Left lobe of liver (tissue), 2 donors: ENCODE measurements around the gene PLEKHG4B. TPM values are rescaled to one million over a fixed set of nuclear protein-coding genes. Genes with fewer than 3 reads are reported as not detected.
"Not testable (repeated sequence)": the region's sequence is repeated elsewhere in the genome, so short reads cannot be mapped to it uniquely, and the experiment has no call there.

ENCODE experiments used
- ATAC-seq: fragments of 200-7000 bp; cut with Tn5 transposase; one replicate; pipeline ENCODE4 v1.9.1; 2020; ENCODE audit warnings: mild to moderate bottlenecking, moderate library complexity
- DNase-seq: peaks from one replicate; pipeline ENCODE4 v3.0.0-alpha.2; 2020; ENCODE audit warnings: low spot score
- total RNA-seq: library from RNA; stranded (reverse); gene quantifications from one replicate; pipeline ENCODE4 v1.2.1, GENCODE V29; 2021
- donor health status: DM: no; HTN: no; CAD: no; lungs with moderate emphysema.
- donor health status: DM: no; HTN: yes; CAD: no.

PLEKHG4B gene
- total RNA-seq, 1 donor from 2014 or later, result 0.25 TPM

DNA sequence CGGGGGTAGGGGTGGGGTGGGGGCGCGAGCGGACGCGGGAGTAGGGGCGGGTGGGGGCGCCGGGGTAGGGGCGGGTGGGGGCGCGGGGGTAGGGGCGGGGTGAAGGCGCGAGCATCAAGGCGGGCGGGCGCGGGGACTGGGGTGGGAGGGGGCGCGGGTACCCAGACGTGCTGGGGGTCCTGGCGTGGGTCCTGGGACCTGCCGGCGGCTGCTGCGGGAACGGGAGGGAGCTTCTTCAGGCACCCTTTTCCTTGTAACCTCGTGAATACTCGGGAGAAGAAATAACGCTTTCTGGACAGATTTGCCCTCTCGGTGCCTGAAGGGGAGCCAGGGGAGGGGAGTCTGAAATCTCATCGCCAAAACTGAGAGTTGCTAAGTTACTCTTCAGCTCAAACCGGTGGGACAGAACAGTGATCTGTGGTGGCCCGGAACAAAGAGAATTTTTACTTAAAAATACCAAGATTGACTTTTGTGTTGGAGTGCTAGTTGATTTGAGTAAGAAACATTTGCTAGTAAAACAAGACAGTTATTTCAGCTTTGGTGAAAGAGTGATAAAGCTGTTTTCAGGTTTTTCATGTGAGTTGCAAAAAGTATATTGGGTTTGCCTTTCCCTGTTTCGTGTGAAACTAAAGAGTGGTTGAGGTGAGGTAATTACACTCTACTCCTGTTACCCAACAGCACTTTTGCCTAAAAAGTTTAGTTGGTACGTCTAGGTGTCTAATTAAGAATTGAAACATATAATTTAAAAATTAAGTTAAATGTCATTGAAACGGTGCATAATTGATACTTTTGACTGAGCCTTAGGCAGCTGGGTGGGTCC, 643 bp downstream of the PLEKHG4B start:
- ATAC-seq (no peak), DNase-seq (no peak)

DNA sequence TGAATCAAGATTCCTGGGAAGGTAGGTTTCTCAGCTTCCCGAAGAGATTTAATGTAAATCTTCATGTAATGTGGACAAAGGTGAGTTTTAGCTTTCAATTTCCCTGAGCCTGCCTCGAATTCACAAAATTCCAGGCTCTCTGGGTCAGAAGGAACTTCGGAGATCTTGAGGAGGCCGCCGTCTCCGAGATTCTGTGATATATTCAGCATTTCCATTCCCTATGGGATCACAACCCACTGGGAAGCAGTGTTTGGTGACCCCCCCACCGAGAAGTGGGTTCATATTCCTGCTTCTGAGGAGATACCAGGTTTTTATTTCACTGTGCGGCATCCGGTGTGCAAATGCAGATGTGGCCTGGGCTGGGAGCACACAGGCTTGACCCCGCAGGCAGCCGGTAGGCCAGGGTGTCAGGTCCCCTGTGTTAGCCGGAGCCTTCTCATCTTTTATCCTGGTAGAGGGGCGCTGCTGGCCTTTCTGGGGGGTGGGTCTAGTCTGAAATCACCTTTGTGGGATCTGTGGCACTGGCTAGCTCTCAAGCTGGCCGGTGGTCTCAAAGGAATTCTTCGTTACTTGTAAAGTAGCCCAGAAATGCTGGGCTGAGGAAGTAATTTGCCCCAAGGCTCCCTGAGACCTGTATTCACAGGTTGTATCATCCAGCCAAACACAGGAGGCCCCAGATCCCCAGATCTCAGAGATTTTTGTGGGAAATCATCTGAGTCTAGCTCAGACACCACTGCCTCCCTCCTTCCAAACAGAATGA, 1.4 kb downstream of the PLEKHG4B start:
- ATAC-seq, result no peak
- DNase-seq, result no peak

DNA sequence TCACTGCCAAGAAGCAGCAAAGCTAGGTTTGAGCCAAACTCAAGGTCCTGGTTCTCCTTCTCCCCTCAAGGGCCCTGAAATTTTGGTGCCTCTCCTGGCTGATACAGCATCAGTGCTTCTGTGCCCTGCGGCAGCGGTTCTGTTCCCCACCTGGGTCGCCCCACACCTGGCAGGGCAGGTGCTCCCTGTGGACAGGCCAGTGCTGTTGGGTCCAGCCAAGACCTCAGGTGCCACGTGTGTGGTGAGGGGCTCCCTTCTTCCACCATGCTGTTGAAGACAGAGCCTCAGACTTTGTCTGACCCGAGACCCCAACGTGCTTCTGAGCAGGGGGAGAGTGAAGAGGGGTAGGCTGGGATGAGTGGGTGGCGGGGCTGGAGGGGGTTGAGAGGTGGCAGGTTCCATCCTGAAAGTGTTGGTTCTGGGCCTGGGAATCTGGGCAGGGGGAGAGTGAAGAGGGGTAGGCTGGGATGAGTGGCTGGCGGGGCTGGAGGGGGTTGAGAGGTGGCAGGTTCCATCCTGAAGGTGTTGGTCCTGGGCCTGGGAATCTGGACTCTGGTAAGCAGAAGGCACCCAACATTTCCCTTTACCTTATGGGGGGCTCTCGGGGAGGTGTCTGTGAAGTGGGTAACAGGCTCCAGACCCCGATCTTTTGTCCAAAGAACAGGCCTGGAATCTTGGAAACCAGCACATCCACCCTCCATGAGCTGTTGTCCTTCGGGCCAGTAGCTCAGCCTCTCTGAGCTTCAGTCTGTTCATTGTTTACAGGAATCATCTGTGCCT, 2.3 kb downstream of the PLEKHG4B start:
- DNase-seq (no peak), ATAC-seq (no peak)

DNA sequence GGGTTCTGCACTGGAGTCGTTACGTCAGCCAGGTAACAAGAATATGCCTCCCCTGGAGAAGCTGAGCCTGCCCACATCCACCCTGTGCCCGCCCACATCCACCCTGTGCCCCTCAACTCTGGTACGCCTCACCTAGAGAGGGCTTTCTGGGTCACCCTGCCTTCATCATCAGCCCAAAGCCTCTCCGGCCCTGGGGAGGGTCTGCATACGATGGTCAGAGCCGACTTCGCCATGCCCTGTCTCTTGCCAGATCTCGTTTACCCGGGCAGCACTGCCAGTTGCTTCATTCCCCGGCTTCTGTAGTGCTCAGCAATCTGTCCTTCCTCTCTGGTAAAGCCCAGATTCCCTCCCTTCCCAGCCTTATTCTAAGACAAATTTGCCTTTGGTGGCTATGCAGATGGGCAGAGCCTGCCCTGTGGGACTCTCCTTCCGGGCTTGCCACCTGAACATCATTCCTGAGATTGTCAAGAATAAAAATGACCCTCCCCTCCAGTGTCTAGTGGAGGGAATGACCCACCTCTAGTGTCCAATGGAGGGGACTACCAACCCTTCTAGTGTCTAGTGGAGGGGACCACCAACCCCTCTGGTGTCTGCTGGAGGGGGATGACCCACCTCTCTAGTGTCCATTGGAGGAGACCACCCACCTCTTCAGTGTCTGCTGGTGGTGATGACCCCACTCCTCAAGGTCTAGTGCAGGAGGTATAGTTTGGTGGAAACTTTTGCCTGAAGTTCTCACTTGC, 3.4 kb downstream of the PLEKHG4B start:
- ATAC-seq, result no peak
- DNase-seq, result no peak

DNA sequence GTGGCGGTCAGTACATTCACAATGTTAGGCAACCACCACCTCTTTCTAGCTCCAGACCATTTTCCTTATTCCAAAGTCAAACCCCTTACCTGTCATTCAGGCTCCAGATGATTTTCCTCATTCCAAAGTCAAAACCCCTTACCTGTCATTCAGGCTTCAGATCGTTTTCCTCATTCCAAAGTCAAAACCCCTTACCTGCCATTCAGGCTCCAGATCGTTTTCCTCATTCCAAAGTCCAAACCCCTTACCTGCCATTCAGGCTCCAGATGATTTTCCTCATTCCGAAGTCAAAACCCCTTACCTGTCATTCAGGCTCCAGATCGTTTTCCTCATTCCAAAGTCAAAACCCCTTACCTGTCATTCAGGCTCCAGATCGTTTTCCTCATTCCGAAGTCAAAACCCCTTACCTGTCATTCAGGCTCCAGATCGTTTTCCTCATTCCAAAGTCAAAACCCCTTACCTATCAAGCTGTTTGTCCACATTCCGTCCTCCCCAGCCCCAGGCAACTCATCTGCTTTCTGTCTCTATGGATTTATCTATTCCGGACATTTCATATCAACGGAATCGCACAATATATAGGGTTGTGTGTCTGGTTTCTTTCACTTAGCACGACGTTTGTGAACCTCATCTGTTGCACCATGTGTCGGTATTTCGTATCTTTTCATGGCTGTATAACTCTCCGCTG, 5.2 kb downstream of the PLEKHG4B start:
- no peak for ATAC-seq
- no peak for DNase-seq

DNA sequence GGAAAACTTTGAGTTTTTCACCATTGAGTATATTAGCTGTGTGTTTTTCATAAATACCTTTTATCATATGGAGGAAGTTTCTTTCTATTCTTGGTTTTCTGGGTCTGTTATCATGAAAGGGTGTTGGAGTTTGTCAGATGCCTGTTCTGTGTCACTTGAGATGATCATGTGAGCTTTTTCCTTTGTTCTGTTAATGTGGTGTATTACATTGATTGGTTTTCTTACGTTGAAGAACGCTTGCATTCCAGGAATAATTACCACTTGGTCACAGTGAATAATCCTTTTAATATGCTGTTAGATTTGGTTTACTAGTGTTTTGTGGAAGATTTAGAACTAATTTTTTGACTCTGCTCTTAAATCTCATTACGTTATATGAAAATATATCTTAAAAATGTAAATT, 7.8 kb downstream of the PLEKHG4B start:
- ATAC-seq (no peak), DNase-seq (no peak)

DNA sequence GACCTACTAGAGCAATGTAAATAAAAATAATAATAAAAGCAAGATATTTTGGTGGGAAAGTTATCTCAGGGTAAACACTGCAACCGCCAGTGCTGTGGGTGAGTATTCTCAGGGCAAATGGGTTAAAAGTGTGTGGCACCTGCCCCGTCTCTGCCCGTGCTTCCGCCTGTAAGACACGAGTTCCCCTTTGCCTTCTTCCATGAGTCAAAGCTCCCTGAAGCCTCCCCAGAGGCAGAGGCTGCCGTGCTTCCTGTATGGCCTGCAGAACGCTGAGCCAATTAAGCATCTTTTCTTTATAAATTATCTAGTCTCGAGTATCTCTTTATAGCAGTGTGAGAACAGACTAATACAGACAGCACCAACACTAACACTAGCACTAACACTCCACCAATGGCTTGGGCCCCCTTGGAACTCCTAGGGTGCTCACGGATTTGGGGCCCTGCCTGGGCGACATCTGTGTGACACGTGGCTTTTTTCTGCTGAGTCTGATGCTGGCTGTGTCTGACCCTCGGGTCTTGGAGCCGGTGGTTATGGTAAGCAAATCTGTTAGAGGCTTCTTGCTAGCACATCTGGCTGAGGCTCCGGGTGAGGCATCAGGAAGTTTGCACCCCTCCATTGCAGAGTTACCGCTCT, 10.6 kb downstream of the PLEKHG4B start:
- DNase-seq (no peak), ATAC-seq (no peak)

DNA sequence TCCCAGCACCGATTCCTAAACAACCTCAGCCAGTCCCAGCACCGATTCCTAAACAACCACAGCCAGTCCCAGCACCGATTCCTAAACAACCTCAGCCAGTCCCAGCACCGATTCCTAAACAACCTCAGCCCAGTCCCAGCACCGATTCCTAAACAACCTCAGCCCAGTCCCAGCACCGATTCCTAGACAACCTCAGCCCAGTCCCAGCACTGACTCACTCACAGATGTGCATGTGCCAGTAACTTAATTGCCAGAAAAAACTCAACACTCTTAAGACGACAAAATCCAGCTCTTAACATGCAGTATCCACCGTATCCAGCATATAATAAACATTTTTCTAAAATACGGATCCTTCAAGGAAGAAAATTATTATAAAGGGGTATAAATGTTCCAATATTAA, 12.1 kb downstream of the PLEKHG4B start:
- not testable (repeated sequence) for ATAC-seq, DNase-seq

DNA sequence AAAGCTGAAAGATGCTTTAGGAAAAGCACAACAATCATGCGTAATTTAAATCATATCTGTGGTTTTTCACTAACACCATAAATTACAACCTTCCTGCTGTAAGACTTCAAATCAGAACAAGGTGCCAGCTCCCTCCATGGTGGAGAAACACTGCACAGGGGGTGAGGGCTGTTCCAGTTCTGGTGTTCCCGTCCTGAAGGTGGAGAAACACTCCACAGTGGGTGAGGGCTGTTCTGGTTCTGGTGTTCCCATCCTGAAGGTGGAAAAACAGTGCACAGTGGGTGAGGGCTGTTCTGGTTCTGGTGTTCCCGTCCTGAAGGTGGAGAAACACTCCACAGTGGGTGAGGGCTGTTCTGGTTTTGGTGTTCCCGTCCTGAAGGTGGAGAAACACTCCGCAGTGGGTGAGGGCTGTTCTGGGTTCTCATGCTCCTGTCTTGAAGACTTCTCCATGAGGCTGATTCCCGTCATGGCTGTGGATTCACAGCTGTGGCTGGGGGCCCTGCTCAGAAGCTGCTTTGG, 12.9 kb downstream of the PLEKHG4B start:
- no peak for DNase-seq
- no peak for ATAC-seq

DNA sequence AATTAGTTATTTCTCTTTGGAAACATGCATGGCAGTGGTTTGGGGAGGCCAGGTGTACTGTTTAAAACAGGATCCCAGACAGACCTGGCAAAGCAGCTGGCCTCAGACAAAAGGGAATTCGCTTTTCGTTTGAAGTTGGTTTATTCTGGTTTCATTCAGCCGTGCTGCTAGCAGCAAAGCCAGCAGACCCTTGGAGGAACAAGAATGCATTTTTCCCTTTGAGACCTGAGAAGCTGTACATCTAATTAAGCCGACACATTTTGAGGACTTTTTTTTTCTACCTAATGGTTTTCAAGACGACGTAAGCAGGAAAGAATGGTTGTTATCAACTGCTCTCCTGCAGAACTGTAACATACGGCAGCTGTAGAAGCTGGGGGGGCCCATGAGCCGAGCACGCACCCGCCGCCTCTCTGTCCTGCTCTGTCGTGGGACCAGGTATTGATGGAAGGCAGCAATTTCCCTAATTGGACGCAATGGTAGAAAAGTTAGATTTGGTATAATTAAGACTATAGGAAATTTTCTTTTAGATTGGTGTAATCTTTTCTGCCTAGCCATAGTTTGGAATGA, 13.6 kb downstream of the PLEKHG4B start:
- DNase-seq, result no peak
- no peak for ATAC-seq

DNA sequence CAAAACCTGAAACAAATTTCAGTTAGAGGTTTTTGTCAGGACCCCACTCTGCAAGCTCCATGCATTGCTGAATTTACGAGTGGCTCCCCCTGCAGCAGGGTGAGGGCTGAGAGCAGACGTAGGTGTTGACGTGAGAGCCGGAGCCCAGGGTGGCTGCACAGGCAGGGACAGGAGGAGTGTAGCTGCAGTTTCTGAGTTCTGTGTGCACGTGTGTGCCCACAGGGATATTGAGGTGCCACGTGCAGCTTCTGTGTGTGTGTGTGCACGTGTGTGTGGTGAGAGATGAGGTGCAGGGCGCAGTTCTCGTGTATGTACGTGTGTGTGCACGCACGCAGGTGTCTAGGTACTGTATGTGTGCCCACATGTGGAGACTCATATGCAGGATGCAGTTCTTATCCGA, 14.6 kb downstream of the PLEKHG4B start:
- no peak for ATAC-seq
- DNase-seq, result no peak

DNA sequence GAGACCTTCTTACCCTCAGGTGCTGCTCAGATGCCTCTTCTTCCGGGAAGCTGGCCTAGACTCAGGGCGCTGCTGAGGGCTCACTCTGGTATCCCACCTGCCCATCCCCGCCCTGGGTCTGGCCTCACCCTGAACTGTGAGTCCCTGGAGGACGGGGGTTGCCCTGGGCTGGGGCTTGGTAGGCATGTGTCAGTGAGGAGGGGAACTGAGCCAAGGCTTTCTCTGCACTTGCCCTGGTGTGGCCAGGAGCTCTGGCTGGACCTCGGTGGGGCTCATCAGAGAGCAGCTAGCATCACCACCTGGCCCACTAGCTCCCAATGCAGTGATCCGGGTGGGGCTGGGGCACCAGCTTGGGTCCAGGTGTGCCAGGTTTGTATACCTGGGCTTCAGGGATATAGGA, 15.6 kb downstream of the PLEKHG4B start:
- DNase-seq, result no peak
- ATAC-seq, result no peak

DNA sequence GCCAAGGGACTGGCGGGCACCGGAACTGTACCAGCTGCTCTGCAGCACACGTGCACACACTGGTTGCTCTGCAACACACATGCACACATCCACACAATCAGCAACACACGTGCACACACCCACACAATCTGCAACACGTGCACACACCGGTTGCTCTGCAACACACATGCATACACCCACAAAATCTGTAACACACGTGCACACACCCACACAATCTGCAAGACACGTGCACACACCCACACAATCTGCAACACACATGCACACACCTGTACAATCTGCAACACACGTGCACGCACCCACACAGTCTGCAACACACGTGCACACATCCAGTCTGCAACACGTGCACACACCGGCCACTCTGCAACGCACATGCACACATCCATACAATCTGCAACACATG, 17.9 kb downstream of the PLEKHG4B start:
- ATAC-seq (no peak), DNase-seq (no peak)

DNA sequence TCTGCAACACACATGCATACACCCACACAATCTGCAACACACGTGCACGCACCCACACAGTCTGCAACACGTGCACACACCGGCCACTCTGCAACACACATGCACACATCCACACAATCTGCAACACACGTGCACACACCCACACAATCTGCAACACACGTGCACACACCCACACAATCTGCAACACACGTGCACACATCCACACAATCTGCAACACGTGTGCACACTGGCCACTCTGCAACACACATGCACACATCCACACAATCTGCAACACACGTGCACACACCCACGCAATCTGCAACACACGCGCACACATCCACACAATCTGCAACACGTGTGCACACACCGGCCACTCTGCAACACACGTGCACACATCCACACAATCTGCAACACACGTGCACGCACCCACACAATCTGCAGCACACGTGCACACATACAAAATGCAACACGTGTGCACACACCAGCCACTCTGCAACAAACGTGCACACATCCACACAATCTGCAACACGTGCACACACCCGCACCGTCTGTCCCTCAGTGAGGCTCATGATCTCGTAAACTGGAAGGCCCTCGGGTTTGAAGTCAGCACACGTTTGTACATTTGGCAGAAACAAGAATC, 18.4 kb downstream of the PLEKHG4B start:
- ATAC-seq (no peak), DNase-seq (no peak)

DNA sequence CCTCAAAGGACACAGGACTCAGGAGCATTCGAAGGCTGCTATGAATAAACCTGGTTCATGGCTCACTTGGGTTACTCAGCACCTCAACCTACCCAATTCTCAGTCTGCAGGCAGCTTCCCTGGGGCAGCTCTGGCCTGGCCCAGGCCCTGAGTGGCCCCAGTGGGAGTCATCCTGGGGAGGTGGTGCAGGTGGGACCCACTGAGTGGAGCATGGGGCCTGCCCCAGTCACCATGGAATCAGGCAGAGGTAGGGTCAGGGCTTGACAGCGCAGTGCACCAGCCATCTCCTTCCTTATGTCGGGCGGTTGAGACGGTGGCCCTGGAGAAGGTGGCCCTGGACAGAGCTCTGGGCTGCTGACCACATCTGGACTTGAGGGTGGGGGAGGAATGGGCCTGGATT, 19.2 kb downstream of the PLEKHG4B start:
- ATAC-seq (no peak), DNase-seq (no peak)

DNA sequence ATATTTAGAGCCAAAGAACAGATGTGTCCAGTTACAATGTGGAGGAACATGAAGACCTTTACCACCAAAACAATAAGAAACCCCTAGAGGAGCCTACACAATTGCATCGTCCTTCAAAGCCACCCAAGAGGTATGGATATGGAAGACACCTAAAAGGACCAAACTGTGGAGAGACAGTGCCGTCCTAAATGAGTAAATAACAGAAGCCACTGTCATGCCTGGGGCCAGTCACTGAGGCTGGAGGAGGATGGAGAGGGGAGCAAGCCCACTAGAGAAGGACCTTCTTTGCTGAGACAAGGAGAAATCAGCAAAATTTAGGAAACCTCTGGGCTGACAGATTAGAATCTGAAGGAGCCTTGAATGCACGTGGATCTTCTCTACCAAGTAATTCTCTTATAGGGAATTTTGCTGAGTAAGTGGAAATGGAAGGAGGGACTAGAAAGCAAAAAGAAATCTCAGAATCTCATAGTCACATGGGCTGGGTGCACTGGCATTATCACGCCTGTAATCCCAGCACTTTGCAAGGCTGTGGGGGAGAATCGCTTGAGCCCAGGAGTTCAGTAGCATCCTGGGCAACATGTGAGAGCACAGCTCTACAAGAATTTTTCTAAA, 27.6 kb downstream of the PLEKHG4B start:
- DNase-seq, result no peak
- no peak for ATAC-seq

DNA sequence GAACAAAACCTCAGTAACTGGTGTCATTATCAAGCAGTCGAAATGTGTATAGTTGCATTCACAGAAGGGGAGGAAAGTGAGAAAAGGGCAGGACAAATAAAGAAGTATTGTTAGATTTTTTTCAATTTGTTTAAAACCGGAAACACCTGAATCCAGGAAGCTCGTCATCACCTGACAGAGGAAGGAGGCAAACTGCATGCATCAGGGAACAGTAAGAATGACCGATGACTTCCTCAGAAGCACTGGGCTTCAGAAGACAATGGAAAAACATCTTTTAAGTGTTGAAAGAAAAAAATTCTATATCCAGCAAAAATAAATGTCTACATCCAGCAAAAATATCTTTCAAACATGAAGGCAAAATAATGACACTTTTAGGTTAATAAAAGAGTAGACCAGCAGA, 29.5 kb downstream of the PLEKHG4B start:
- no peak for ATAC-seq
- DNase-seq, result no peak

DNA sequence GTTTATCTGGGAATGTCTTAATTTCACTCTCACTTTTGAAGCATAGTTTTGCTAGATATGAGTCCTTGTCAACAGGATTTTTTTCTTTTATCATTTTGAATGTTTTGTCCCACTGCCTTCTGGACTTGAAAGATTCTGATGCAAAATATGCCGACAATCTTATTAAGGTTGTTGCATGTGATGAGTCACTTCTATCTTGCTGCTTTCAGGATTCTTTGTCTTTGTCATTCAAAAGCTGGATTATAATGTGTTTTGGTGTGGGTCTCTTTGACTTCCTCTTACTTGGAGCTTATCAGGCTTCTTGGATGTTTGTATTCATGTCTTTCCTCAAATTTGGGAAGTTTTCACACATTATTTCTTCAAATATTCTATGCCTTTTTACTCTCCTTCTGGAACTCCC, 33.8 kb downstream of the PLEKHG4B start:
- no peak for ATAC-seq
- no peak for DNase-seq
